Keratinocyte (primary cell): ENCODE data around the gene SMIM32.

ENCODE experiments used
- EZH2 ChIP-seq: IDR thresholded peaks from one replicate; pipeline ENCODE4 v1.6.1; 2012; ENCODE audit warnings: inconsistent platforms, mild to moderate bottlenecking, low read length, moderate library complexity
- TF ChIP-seq, protein P1 (sequence below), 3 experiments: IDR thresholded peaks in 1 of 3; conservative IDR thresholded peaks in 1 of 3; optimal IDR thresholded peaks in 1 of 3; 2 replicates in 2 of 3; 3 replicates in 1 of 3; pipeline versions ENCODE3 to v1.5.1; 2011; ENCODE audit warnings: low read length in 3 of 3, mild to moderate bottlenecking in 3 of 3, moderate library complexity in 2 of 3, control low read depth in 1 of 3, inconsistent platforms in 1 of 3; ENCODE audit not compliant: insufficient read depth in 2 of 3; ENCODE audit errors: extremely low read depth in 1 of 3

DNA sequence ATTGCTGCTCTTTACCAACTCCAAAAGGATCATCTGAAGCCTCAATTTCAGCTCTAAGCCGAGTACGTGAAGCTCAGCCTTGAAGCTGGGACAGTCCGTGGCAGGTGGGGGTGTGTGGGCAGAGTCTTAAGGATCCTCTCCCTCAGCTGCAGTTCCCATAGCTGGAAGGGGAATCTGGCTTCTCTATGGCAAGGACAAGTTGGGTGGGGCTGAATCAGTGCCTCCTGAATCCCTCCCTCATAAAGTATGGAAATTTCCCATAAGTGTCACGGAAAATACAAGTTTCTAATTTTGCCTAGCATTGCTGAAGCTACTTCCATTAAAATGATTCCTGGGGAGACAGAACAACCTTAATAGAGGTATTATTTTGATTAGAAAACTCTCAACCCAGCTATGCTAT, 47.9 kb upstream of the SMIM32 start:
- TF ChIP-seq, protein P1, sequence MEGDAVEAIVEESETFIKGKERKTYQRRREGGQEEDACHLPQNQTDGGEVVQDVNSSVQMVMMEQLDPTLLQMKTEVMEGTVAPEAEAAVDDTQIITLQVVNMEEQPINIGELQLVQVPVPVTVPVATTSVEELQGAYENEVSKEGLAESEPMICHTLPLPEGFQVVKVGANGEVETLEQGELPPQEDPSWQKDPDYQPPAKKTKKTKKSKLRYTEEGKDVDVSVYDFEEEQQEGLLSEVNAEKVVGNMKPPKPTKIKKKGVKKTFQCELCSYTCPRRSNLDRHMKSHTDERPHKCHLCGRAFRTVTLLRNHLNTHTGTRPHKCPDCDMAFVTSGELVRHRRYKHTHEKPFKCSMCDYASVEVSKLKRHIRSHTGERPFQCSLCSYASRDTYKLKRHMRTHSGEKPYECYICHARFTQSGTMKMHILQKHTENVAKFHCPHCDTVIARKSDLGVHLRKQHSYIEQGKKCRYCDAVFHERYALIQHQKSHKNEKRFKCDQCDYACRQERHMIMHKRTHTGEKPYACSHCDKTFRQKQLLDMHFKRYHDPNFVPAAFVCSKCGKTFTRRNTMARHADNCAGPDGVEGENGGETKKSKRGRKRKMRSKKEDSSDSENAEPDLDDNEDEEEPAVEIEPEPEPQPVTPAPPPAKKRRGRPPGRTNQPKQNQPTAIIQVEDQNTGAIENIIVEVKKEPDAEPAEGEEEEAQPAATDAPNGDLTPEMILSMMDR (optimal IDR thresholded peaks at IDR 0.05 in 1 of 3, IDR thresholded peaks at IDR 0.05 in 1 of 3, conservative IDR thresholded peaks at IDR 0.05 in 1 of 3; ENCODE audit: extremely low read depth in 1 of 3, insufficient read depth in 2 of 3, low read length in 3 of 3), result no peak
- no peak for TF ChIP-seq EZH2
